GM12878 (cell line): ENCODE results near the gene DAPK3.

ENCODE experiments used
- ATF2 ChIP-seq: IDR thresholded peaks from 2 replicates; pipeline ENCODE4 v1.6.1; 2012; ENCODE audit warnings: low read length, inconsistent platforms
- ATF3 ChIP-seq: IDR thresholded peaks from 2 replicates; pipeline ENCODE4 v1.6.1; 2011; ENCODE audit warnings: low read depth, mild to moderate bottlenecking, low read length, moderate library complexity, borderline replicate concordance; ENCODE audit errors: extremely low read depth
- BHLHE40 ChIP-seq, 2 experiments: fragments of 450-650 bp in 1 of 2; IDR thresholded peaks; 2 replicates each; pipeline ENCODE4 v1.6.1; 2011 to 2017; ENCODE audit warnings: low read depth in 2 of 2, borderline replicate concordance in 1 of 2, improper control_type of control experiment in 1 of 2, low read length in 1 of 2, mild to moderate bottlenecking in 1 of 2
- CHD2 ChIP-seq: IDR thresholded peaks from 2 replicates; pipeline ENCODE4 v1.6.1; 2011; ENCODE audit warnings: low read depth, low read length, improper control_type of control experiment, borderline replicate concordance
- CTCF ChIP-seq, 3 experiments: IDR thresholded peaks in 2 of 3; conservative IDR thresholded peaks in 1 of 3; 2 replicates each; pipeline ENCODE4 v1.5.1; 2011; ENCODE audit warnings: low read depth in 3 of 3, low read length in 3 of 3, mild to moderate bottlenecking in 3 of 3, control low read depth in 2 of 3, moderate library complexity in 2 of 3, inconsistent platforms in 1 of 3, mixed read lengths in 1 of 3; ENCODE audit not compliant: control insufficient read depth in 2 of 3, insufficient read depth in 1 of 3; ENCODE audit errors: extremely low read depth in 1 of 3
- HDAC2 ChIP-seq: fragments of 200-600 bp; sonication (generic); IDR thresholded peaks from 2 replicates; pipeline ENCODE4 v1.6.1; 2017
- JUND ChIP-seq: IDR thresholded peaks from 2 replicates; pipeline ENCODE4 v1.6.1; 2012; ENCODE audit warnings: low read depth, mild to moderate bottlenecking, low read length, improper control_type of control experiment, moderate library complexity
- MAX ChIP-seq: IDR thresholded peaks from 2 replicates; pipeline ENCODE4 v1.6.1; 2012; ENCODE audit warnings: low read depth, low read length, improper control_type of control experiment
- NFYB ChIP-seq: IDR thresholded peaks from 2 replicates; pipeline ENCODE4 v1.6.1; 2011; ENCODE audit warnings: low read depth, mild to moderate bottlenecking, low read length, improper control_type of control experiment, moderate library complexity; ENCODE audit not compliant: insufficient read depth
- PKNOX1 ChIP-seq: fragments of 450-650 bp; IDR thresholded peaks from 2 replicates; pipeline ENCODE4 v1.6.1; 2016; ENCODE audit warnings: mild to moderate bottlenecking
- POLR2A ChIP-seq: IDR thresholded peaks from 2 replicates; pipeline ENCODE4 v1.6.1; 2011; ENCODE audit warnings: low read depth, mild to moderate bottlenecking, low read length
- SIN3A ChIP-seq: IDR thresholded peaks from 2 replicates; pipeline ENCODE4 v1.6.1; 2012; ENCODE audit warnings: low read depth, low read length, improper control_type of control experiment
- SP1 ChIP-seq: IDR thresholded peaks from one replicate; pipeline ENCODE4 v1.6.1; 2011; ENCODE audit warnings: low read depth, low read length

GRCh38 chr19:3945838-3946237, 25.1 kb downstream of the DAPK3 start:
- TF ChIP-seq ATF2 (no peak), PKNOX1 (no peak), ATF3 (no peak), POLR2A (no peak), SP1 (no peak), HDAC2 (no peak), CTCF (IDR thresholded peaks at IDR 0.05 in 2 of 3, conservative IDR thresholded peaks at IDR 0.05 in 1 of 3; ENCODE audit: control insufficient read depth in 2 of 3, extremely low read depth in 1 of 3, insufficient read depth in 1 of 3, low read depth in 3 of 3, low read length in 3 of 3) (no peak), JUND (no peak), CHD2 (no peak), MAX (no peak), SIN3A (no peak), BHLHE40 (IDR thresholded peaks at IDR 0.05; ENCODE audit: borderline replicate concordance in 1 of 2, low read depth in 2 of 2, low read length in 1 of 2) (no peak), NFYB (no peak)
